Measurements from ENCODE around the gene LFNG.
A peak's percentile ranks its signal among the peaks of the same experiment; 100 is the strongest.

The LFNG gene, protein sequence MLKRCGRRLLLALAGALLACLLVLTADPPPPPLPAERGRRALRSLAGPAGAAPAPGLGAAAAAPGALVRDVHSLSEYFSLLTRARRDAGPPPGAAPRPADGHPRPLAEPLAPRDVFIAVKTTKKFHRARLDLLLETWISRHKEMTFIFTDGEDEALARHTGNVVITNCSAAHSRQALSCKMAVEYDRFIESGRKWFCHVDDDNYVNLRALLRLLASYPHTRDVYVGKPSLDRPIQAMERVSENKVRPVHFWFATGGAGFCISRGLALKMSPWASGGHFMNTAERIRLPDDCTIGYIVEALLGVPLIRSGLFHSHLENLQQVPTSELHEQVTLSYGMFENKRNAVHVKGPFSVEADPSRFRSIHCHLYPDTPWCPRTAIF

DNA sequence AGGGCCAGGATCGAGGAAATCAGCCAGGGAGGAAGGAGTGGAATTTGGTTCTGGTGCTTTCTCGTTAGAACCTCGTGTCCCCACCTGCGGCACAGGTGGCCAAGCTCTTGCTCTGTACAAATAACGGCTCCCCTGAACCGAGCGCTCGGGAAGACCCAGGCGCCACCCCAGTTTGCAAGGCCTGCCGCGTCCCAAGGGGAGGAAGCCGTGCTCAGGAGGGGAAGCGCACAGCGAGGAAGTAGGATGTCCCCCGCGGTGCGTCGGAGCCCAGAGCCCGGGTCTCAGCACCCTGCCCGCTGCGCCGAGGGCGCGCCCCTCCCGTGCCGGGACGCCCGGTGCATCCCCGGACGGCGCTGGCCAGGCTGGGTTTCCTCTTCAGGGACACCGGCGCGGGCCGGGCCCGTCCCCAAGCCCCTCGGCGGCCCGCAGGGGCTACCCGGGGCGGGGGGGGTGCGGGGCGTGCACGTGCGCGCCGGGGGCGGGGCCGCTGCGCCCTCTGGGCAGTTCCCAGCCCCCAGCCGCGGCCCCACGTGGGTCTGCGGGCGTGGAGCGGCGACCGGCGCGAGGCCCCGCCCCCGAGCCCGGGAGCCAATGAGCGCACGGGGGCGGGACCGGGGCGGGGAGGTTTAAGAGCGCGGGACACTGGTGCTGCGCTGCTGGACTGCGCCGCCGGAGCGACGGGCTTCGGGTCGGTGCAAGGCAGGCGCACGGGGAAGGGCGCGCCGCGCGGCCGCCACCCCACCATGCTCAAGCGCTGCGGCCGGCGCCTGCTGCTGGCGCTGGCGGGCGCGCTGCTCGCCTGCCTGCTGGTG is at the start of gene LFNG:
Gene LFNG (plus strand): TSS at position 656 of the 812 bp plus-strand sequence. CDS start 88 bp downstream, at position 744.
- DNase-seq (ENCODE audit: low read depth in 1 of 2, low spot score in 1 of 2) = peak; percentile 62 to 78

DNA sequence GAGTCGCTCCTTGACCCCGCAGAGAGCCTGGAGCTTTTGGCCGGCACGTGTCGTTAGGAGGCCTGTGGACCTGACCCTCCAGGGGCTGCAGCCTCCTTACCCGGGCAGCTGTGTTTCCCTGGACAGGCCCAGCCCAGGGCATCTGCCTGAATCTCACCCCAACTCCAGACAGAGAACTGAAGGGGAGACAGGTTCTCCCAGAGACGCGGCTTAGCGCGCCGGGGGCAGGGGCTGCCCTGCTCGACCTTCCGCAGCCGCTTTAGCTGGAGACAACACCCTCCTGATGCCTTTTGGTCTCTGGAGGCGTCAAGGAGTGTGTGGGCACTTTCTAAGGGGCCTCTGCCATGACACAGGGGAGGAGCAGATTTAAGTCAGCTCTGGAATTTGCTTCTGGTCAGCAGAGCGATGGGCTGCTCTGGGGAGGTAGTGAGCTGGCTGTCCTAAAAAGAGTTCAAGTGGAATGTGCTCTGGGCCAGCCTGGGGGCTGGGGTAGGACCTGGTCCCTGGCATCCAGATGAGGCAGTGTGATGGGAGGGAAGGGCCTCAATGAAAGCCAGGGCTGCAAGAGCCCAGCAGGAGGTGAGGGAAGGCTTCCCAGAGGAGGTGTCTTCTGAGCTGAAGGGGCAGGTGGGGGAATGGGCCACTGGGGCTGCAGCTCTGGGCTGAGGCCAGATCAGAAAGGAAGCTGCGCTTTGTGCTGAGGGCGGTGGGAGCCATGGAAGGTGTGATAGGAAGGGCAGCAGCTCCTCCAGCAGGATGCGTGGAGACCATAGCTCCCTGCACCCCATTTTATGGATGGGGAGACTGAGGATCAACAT is 49.2 kb upstream of the LFNG start:
- no peak for DNase-seq (ENCODE audit: low read depth in 1 of 2, low spot score in 1 of 2)

DNA sequence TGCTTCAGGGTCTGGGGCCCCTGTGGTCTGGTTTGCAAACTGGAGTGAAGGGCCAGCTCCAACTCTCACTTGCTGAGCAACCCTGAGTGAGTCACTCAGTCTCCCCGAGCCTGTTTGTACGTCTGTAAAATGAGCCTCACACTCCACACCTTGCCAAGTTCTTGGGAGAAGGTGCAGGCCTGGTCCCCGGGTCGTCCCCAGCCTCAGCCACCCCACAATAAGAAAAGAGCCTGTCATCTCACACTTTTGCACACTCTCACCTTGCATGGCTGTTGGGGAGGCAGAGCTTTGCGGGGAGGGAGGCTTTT is 48.6 kb upstream of the LFNG start:
- DNase-seq (ENCODE audit: low read depth in 1 of 2, low spot score in 1 of 2) = no peak

DNA sequence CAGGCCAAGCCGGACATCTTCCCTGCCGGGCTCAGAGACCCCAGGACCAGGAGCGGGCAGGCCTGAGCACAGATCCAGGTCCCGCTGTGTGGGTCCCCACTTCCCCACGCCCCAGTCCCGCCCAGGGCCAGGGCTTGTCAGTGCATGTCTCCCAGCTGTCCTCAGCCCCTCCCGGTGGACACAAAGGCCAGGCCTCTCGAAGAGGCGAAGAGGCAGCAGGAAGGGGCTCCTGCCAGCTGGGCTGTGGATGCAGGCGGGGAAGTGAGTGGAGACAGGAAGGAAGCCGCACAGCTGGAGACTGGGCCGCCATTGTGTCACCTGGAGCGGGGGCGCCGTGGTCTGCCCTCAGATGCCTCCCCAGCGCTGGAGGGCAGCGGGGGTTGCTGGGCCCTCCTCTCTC is 48.2 kb upstream of the LFNG start:
- no peak for DNase-seq (ENCODE audit: low read depth in 1 of 2, low spot score in 1 of 2)

DNA sequence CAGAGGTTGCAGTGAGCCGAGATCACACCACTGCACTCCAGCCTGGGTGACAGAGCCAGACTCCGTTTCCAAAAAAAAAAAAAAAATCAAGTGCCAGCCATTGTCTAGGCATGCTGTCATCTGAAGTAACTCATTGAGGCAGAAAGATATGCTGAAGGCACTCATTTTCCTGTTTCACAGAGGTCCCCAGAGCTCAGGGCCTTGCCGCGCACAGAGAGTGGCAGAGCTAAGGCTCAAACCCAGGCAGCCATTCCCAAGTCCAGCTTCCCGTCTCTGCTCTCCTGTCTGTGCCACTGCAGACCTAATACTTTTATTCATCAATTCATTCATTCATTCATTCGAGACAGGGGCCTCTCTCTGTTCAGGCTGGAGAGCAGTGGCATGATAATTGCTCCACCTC is 46.8 kb upstream of the LFNG start:
- DNase-seq (ENCODE audit: low read depth in 1 of 2, low spot score in 1 of 2) = no peak

DNA sequence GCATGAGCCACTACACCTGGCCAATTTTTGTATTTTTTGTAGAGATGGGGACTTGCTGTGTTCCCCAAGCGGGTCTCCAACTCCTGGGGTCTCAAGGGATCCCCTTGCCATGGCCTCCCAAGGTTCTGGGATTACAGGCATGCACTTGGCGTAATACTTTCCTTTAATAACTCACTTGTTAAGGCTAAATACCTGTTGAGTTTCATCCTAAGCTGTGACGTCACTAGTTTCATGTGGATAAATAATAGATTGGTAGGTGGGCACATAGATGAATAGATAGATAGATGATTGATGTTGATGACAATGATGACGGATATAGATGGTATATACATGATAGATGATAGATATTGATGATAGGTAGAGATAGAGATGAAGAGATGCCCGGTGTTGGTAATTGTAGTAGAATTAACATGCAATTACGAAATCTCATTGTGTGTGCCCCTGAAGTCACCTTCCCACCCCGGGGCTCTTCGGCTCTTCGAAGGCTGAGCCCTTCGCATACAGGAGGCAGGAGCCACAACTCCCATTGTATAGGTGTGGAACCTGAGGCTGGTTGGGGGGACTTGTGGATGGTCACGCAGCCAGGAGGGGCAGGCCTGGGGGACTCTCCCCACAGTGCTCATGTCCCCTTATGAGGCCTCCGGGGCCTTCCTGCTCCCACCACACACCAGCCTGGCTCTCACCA is 45.9 kb upstream of the LFNG start:
- DNase-seq (ENCODE audit: low read depth in 1 of 2, low spot score in 1 of 2) = no peak

DNA sequence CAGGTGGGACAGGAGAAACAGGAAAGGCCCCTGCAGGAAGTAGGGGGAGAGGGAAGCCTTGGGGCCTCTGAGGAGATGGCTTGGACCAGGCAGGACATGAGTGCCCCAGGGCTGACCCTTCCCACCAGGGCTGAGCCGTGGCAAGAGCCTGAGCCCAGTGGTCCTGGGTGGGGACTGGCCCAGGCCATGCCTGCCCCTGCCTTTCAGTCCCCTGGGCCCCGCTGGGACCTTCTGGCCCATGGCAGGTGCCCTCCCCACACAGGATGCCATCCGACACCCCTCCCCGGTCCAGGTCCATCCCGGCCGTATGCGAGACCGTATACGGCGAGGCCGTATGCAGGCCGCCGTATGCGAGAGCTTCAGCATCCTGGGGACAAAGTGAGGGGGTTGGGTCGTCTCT is 45.4 kb upstream of the LFNG start:
- no peak for DNase-seq (ENCODE audit: low read depth in 1 of 2, low spot score in 1 of 2)

DNA sequence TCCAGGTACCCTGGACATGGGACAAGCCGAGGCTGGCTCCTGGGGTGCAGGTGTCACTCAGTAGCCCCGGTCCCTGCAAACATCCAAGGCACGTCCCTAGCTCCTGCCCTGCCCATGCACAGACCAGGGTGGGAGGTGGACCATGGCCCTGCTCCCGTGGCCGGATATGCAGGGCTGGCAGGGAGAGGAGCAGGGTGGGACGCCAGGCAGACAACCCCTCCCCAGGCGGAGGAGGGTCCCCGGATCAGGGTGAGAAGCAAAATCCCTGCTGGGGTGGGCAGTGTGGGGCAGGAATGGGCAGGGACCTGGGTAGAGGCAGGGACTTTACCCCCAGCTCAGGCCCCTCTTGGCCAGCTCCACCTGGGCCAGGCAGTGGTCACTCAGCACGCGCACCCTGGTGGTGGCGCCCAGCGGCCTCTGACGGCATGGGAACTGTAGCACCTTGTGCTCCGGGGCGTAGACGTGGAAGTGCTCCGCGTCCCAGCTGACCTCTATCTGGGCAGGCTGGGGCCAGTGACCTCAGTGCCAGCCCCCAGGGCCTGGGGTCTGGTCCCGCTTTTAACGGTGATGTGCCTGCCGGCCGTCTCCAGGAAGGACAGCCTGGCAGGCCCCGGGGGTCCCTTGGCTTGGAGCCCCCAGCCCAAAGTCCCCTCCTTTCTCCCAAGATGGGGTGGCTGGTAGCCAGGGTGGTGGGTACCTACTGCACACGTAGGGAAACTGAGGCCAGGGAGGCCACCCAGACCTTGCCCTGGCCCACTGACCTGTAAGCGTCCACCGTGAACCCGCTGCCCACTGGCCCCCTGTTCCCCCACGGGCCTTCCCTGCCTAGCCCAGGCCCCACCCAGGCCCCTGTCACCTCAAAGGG is 44.5 kb upstream of the LFNG start:
- DNase-seq (ENCODE audit: low read depth in 1 of 2, low spot score in 1 of 2) = no peak

DNA sequence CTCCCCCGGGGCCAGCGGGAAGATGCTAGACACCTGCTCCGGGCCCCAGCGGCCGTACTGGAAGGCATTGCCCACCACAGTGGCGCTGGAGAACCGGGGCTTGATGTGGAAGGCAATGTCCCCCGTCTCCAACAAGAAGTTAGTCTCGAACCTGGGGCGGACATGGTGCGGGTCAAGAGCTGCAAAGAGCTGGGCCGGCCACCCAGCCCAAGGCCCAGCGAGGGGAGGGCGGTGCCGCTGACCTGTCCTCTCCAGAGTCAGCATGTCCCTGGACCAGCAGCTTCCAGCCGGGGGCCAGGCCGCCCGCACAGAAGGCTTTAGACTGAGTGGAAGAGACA is 43.9 kb upstream of the LFNG start:
- DNase-seq (ENCODE audit: low read depth in 1 of 2, low spot score in 1 of 2) = no peak

DNA sequence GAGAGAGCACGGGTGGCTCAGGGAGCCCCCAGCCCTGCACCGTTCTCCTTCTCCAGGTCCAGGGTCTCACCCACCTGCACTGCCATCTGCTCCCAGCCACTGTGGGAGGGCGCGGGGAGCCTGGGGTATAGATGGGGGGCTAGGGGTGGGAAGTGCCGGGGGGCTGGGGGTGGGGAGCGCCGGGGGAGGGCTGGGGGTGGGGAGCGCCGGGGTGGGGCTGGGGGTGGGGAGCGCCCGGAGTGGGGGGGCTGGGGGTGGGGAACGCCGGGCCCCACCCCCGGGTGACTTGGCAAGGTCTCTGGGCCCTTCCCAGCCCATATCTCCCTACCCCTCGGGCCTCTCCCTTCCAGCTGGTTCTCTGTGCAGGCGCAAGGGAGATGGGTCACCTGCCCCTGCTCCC is 43.3 kb upstream of the LFNG start, which contains the start of gene GRIFIN:
Gene GRIFIN (minus strand): TSS at position 101 of the 400 bp plus-strand sequence. CDS start 15 bp downstream, at position 86.
- DNase-seq (ENCODE audit: low read depth in 1 of 2, low spot score in 1 of 2) = no peak

DNA sequence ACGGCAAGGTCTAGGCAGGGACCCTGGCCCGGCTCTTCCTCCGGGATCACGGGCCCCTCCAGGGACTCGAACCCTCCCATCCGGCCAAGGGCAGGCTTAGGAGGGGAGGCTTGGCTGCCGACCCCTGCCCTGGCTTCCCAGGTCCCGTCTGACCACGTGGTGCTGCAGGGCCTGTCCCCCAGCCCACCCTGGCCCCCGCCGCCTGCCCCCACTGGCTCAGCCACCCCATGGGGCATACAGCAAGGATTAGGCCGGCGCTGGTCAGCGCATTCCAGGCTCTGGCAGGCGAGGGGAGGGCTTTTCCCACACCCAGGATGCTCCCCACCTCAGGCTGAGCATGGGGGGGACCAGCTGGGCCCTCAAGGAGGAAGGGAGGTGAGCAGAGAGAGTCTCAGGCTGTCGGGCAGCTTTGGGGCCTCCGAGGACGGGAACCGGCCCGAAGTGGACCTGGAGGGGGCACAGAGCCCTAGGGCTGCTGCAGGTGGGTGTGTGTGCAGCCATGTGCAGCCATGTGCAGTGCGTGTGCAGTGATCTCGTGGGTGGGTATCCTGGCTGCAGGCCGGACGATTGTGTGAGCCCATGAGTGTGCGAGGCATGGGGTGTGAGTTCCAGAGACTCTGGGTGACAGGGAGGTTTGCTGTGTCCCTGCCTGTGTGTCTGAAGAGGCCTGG is 42.7 kb upstream of the LFNG start:
- no peak for DNase-seq (ENCODE audit: low read depth in 1 of 2, low spot score in 1 of 2)

DNA sequence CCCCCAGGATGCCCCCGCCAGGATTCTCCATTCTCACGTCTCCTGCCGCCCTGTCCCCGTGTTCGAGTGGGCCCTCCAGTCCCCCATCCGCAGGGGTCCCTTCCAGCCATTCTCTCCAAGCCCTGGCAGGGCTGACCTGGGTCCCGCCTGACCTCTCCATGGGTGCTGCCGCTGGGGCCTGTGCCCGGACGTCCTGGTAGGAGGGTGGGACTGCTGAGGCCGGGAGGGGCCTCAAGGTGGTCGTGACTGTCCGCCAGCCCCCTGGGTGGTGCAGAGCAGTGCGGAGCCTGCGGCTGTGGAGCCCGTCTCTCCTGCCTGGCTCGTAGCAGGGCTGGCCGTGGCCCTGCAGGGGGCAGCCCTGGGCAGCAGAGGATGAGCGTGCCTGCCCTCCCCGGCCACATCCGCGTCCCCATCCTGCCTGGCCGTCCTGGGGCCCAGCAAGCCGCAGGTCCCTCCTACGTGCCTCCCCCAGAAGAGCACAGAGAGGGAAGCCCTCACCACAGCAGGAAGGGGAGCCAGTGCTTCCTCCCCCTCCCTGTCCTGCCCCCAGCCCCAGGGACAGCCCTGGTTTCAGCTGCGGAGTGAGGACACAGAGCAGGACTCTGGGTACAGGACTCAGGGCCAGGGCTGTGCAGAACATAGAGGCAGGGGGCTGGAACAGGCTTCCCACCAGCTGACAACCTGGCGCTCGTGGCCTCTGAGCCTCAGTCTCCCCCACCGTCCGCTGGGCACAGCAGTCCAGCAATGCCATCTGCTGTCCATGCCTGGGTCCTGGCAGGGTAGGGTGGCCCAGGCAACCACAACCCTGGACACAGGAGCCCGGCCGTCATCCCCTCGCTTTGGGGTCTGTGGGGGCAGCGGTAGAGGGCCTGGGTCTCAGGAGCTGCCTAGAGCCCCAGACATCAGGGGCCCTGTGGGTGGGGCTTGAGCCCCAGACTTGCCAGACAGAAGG is 41.9 kb upstream of the LFNG start:
- peak; percentile 24 to 27 for DNase-seq (ENCODE audit: low read depth in 1 of 2, low spot score in 1 of 2)

DNA sequence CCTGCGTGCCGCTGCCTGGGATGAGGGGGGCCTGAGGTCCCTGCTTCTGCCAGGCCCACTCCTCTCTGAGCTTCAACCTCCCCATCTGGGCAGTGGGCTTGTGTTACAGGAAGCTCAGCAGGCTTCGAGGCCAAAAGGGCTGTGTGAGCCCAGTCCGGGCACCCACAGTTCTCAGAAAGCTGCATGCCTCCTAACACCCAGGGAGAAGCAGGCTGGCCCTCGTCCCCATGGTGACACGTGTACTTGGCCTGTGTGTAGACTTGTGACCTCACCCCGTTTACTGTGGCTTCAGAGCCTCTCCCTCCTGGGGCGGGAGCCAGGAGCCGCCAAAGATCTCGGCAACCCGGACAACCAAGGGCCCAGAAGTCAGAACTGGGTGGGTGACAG is 41.2 kb upstream of the LFNG start:
- no peak for DNase-seq (ENCODE audit: low read depth in 1 of 2, low spot score in 1 of 2)

DNA sequence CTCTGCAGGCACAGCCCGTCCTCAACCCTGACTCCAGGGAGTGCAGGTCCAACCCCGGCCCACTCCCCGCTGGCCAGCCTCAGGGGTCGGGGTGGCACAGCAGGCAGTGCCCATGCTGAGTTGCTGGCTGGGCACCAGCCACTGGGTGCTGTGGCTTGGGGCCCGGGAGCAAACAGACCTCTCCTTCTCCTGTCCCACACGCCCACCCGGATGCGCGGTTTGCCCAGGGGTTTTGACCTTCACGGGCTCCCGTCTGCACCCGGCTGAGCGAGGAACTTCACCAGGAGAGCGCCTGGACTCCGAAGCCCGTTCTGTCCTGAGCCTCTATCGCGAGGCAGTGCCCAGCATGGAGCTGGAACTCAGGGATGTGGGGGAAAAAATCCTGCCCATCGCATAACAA is 40.8 kb upstream of the LFNG start:
- DNase-seq (ENCODE audit: low read depth in 1 of 2, low spot score in 1 of 2) = no peak

DNA sequence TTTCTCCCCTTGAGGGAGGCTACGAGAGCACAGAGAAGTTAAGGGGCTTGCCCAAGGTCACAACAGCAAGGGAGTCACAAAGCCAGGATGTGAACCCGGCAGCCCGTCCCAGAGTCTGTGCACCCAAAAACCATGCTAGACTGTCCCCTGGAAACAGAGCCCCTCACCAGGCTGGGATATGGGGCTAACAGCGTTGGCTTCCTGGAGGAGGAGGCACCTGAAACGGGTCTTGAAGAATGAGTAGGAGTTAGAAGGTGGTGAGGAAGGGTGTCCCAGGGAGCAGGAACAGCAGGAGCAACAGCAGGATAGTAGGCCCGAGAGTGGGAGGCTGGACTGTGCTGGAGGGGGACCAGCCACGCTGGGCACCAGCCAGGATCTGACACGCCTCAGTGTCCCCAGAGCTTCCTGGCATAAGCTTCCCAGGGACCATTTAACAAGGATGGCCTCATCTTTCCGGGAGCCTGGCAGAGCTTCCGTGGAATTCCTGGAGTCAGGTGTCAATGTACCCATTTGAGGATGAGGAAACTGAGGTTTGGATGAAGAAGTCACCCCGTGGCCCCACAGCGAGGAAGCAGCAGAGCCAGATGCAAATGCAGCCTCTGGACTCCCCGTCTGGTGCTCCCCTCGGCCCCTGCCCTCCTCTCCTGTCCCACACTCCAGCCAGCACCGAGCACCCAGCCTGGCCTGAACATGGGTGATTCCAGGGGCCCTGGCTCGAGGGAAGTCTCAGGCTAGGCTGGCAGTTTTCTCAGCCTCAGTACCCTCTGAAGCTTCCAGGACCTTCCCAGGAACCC is 40.1 kb upstream of the LFNG start:
- DNase-seq (ENCODE audit: low read depth in 1 of 2, low spot score in 1 of 2) = no peak

DNA sequence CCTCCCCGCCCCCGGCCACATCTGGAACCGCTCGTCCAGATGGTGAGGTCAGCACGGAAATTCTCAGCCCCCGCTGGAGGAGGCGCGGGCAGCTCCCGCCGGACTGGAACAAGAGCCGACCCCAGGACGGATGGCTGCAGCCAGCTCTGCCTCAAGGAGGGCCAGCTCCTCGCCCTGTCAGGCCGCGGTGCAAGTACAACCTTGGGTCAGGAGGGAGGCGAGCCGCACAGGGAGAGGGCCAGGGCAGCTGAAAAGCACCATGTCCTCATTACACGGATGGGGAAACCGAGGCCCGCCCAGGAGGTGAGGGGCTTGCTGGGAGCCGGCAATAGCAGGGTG is 39.5 kb upstream of the LFNG start:
- DNase-seq (ENCODE audit: low read depth in 1 of 2, low spot score in 1 of 2) = no peak

DNA sequence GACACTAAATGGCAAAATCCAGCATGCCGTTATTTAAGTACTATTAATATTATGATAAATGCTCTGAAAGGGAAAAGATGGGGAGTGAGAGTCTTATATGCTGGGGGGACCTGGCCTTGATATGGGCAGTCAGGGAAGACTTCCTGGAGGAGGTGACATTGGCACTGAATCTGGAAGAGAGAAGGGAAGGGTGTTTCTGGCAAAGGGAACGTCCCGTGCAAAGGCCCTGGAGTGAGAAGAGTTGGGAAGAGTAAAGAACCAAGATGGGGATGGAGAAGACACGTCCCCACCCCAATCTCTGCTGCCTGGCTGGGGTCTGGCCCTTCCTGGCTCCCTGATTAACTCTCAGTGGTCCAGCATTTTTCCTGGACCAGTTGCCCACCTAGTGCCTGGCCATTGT is 38.4 kb upstream of the LFNG start:
- no peak for DNase-seq (ENCODE audit: low read depth in 1 of 2, low spot score in 1 of 2)
